ENCODE measurements around the gene FAM78A. TPM values are rescaled to one million over a fixed set of nuclear protein-coding genes. Genes with fewer than 3 reads are reported as not detected.

FAM78A gene
- total and polyA plus RNA-seq, 2 of the 8 experiments (the other 6 are each of a cell fraction or from before 2014, with no cell fraction given) = 3.1 TPM

GRCh38 chr9:131277910-131278701 is 1.8 kb upstream of the FAM78A start:
- CTCF ChIA-PET (ENCODE audit: partially characterized antibody) = interaction anchor here (0.9 to 1.4 kb wide), 2 partner anchors 11 to 58 kb away, joined by 3 to 5 read pairs; partner anchors contain the start of gene PLPP7
- POLR2A ChIA-PET (ENCODE audit: partially characterized antibody) = no interaction called here
- peak; percentile 60 for TF ChIP-seq YY1 (IDR thresholded peaks at IDR 0.05; ENCODE audit: low read depth, low read length)
- TF ChIP-seq ATF2 (IDR thresholded peaks at IDR 0.05; ENCODE audit: low read length) = no peak
- TF ChIP-seq TCF12 (IDR thresholded peaks at IDR 0.05; ENCODE audit: low read depth, low read length) = 0 out of 2 replicates have a peak, but pooled peaks have one; percentile 40
- TF ChIP-seq CHD1 (IDR thresholded peaks at IDR 0.05; ENCODE audit: low read depth, low read length) = no peak
- TF ChIP-seq SIRT6 (IDR thresholded peaks at IDR 0.05; ENCODE audit: low read length) = no peak
- no peak for TF ChIP-seq FOSL1 (IDR thresholded peaks at IDR 0.05; ENCODE audit: insufficient read depth, low read depth, low read length)
- no peak for TF ChIP-seq EZH2 (IDR thresholded peaks at IDR 0.05; ENCODE audit: low read depth, low read length, severe bottlenecking)
- no peak for TF ChIP-seq ZNF274 (IDR thresholded peaks at IDR 0.05; ENCODE audit: borderline replicate concordance, extremely low read depth, low read length)
- TF ChIP-seq EGR1 (IDR thresholded peaks at IDR 0.05; ENCODE audit: borderline replicate concordance, low read depth, low read length) = no peak
- no peak for TF ChIP-seq SUZ12 (IDR thresholded peaks at IDR 0.05; ENCODE audit: low read length)
- TF ChIP-seq POLR2A (IDR thresholded peaks at IDR 0.05; ENCODE audit: control extremely low read depth in 1 of 2, low read depth in 2 of 2, low read length in 2 of 2) = no peak

More at GRCh38 chr9:131277910-131278701, 1.8 kb upstream of the FAM78A start:
- DNase-seq (ENCODE audit: low read depth in 1 of 2, low spot score in 2 of 2) (peak; percentile 46 to 82), FAIRE-seq (no peak)
- Histone ChIP-seq H3K79me1 (ENCODE audit: low read depth, low read length) (no peaks in the 10 kb centered on the region), H2BK20ac (ENCODE audit: low read length) (no peak overlapping the region), H3K14ac (ENCODE audit: insufficient read length) (no peak overlapping the region), H3K9me3 (ENCODE audit: insufficient read depth in 2 of 2, low read depth in 1 of 2, low read length in 1 of 2) (no peaks in the 10 kb centered on the region), H3K36me3 (ENCODE audit: control insufficient read depth in 2 of 4, insufficient read depth in 4 of 4, low read length in 3 of 4) (no peaks in the 10 kb centered on the region), H3K27ac (ENCODE audit: low read depth, low read length) (no peak overlapping the region), H2BK120ac (replicated peaks; ENCODE audit: low read depth, low read length) (no peak overlapping the region), H4K8ac (ENCODE audit: extremely low read depth, insufficient read depth, low read length) (peak overlapping the region; percentile 64), H3K79me2 (ENCODE audit: control insufficient read depth in 1 of 2, insufficient read depth in 2 of 2, low read length in 2 of 2) (no peaks in the 10 kb centered on the region), H3K4ac (replicated peaks; ENCODE audit: insufficient read length, low read depth, low read length) (no peak overlapping the region), H3K18ac (ENCODE audit: extremely low read depth, low read length) (peak overlapping the region; percentile 78; the same call in 1 of the 2 replicates), H4K5ac (ENCODE audit: insufficient read length, low read depth, low read length) (no peak overlapping the region), H2BK5ac (ENCODE audit: low read depth, low read length) (peak overlapping the region; percentile 21; the same call in 1 of the 2 replicates), H3K4me1 (replicated peaks in 1 of 4; ENCODE audit: control insufficient read depth in 3 of 4, insufficient read depth in 4 of 4, low read length in 3 of 4) (peaks cover 0 to 24% (median 8%) of the 10 kb centered on the region in 4 experiments; a peak in 6 of 7 replicates), H3K23ac (ENCODE audit: insufficient read length) (no peak overlapping the region), H3K23me2 (ENCODE audit: low read depth, low read length) (peaks cover 8% of the 10 kb centered on the region), H3K4me2 (ENCODE audit: insufficient read depth in 1 of 2, low read depth in 2 of 2, low read length in 2 of 2) (peak overlapping the region; percentile 55 to 90), H3K27me3 (replicated peaks in 1 of 4; ENCODE audit: control insufficient read depth in 3 of 4, extremely low read depth in 1 of 4, insufficient read depth in 3 of 4, low read length in 3 of 4) (peaks cover 2 to 34% (median 24%) of the 10 kb centered on the region in 4 experiments), H4K20me1 (replicated peaks in 1 of 2; ENCODE audit: control insufficient read depth in 1 of 2, insufficient read depth in 2 of 2, low read length in 2 of 2) (peaks cover 0 to 3% of the 10 kb centered on the region in 2 experiments), H4K91ac (replicated peaks; ENCODE audit: insufficient read length, low read length) (peak overlapping the region; percentile 7), H3K4me3 (ENCODE audit: extremely low read depth in 1 of 4, insufficient read depth in 2 of 4, low read depth in 3 of 4, low read length in 4 of 4) (peak overlapping the region; percentile 42 to 72 (median 47)), H3K9ac (replicated peaks in 1 of 4; ENCODE audit: extremely low read depth in 1 of 4, low read depth in 3 of 4, low read length in 3 of 4) (no peak overlapping the region), H2AK5ac (ENCODE audit: low read depth, low read length) (no peak overlapping the region), H2BK15ac (ENCODE audit: low read length) (0 out of 2 replicates have a peak overlapping the region, but pooled peaks have one; percentile 18), H2BK12ac (ENCODE audit: low read depth, low read length) (no peak overlapping the region), H2AFZ (ENCODE audit: low read length) (peak overlapping the region; percentile 88; the same call in 1 of the 2 replicates), H3K56ac (replicated peaks; ENCODE audit: insufficient read length, low read depth, low read length) (no peak overlapping the region)
- 39% methylated on average over 19 of the region's 59 CpGs; no CpG with 5 or more reads in 1 of the 2 experiments for WGBS, 2 experiments (ENCODE audit: extremely low coverage in 1 of 2, insufficient coverage in 1 of 2, insufficient read length in 1 of 2, insufficient replicate concordance in 2 of 2, low coverage in 1 of 2, low lambda C conversion rate in 2 of 2, missing lambda C conversion rate in 1 of 2)

Measured in H1 (cell line).